Smooth muscle cell (in vitro differentiated cells): ENCODE measurements around the gene LOC128125822.

Experiments
- DNase-seq: peaks from one replicate; lab custom pipeline; 2025; ENCODE audit not compliant: unreplicated experiment; lab: John Stamatoyannopoulos, UW
- H2AFZ ChIP-seq: fragments of 200-600 bp; sonication (generic); 2 replicates; pipeline ENCODE4 v1.6.0; 2016; ENCODE audit warnings: antibody characterized with exemption, low read depth, mild to moderate bottlenecking
- H3F3A ChIP-seq: fragments of 200-600 bp; sonication (generic); 2 replicates; pipeline ENCODE4 v1.6.0; 2017; ENCODE audit warnings: antibody characterized with exemption, low read depth
- H3K27ac ChIP-seq: fragments of 200-600 bp; sonication (generic); 2 replicates; pipeline ENCODE4 v1.5.1; 2016; ENCODE audit warnings: low read depth, mild to moderate bottlenecking
- H3K27me3 ChIP-seq: fragments of 200-600 bp; sonication (generic); 2 replicates; pipeline ENCODE4 v1.6.1; 2016; ENCODE audit warnings: low read depth, mild to moderate bottlenecking
- H3K36me3 ChIP-seq: fragments of 200-600 bp; sonication (generic); 2 replicates; pipeline ENCODE4 v1.5.1; 2016; ENCODE audit warnings: low read depth
- H3K4me1 ChIP-seq: fragments of 200-600 bp; sonication (generic); 2 replicates; pipeline ENCODE4 v1.5.1; 2016; ENCODE audit warnings: low read depth
- H3K4me2 ChIP-seq: fragments of 200-600 bp; sonication (generic); 2 replicates; pipeline ENCODE4 v1.6.0; 2016; ENCODE audit warnings: mild to moderate bottlenecking
- H3K4me3 ChIP-seq: fragments of 200-600 bp; sonication (generic); 2 replicates; pipeline ENCODE4 v1.5.1; 2016; ENCODE audit warnings: mild to moderate bottlenecking
- H3K79me2 ChIP-seq: fragments of 200-600 bp; sonication (generic); 2 replicates; pipeline ENCODE4 v1.6.0; 2016; ENCODE audit warnings: low read depth, mild to moderate bottlenecking
- H3K9ac ChIP-seq: fragments of 200-600 bp; sonication (generic); 2 replicates; pipeline ENCODE4 v1.6.0; 2016; ENCODE audit warnings: low read depth
- H3K9me3 ChIP-seq: fragments of 200-600 bp; sonication (generic); replicated peaks from 2 replicates; pipeline ENCODE4 v1.5.1; 2016; ENCODE audit warnings: low read depth
- H4K20me1 ChIP-seq: fragments of 200-600 bp; sonication (generic); 2 replicates; pipeline ENCODE4 v1.6.0; 2016; ENCODE audit warnings: low read depth
- WGBS: methylation state at CpG from one replicate; pipeline ENCODE4 v1.1.7; 2016; ENCODE audit warnings: low lambda C conversion rate; 5-methylcytosine and 5-hydroxymethylcytosine counted together
- TF ChIP-seq, protein P1 (sequence below): fragments of 200-600 bp; sonication (generic); IDR thresholded peaks from 2 replicates; pipeline ENCODE4 v1.5.1; 2017; ENCODE audit warnings: borderline replicate concordance, mild to moderate bottlenecking, antibody characterized with exemption; ENCODE audit not compliant: insufficient read depth, poor library complexity, severe bottlenecking

LOC128125822 gene

DNA sequence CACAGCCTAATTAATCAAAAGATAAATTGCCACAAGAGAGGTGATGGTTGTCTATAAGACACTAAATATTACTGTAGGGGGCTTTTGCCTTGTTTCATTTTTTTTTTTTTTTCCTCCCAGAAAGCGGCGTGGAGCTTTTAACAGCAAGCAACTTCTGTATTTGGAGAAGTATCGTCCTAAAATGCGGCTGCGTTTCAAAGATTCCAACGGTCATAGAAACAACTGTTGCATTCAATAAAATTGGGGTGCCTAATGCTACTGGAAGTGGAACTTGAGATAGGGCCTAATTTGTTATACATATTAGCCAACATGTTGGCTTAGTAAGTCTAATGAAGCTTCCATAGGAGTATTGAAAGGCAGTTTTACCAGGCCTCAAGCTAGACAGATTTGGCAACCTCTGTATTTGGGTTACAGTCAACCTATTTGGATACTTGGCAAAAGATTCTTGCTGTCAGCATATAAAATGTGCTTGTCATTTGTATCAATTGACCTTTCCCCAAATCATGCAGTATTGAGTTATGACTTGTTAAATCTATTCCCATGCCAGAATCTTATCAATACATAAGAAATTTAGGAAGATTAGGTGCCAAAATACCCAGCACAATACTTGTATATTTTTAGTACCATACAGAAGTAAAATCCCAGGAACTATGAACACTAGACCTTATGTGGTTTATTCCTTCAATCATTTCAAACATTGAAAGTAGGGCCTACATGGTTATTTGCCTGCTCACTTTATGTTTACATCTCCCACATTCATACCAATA lies 7.8 kb downstream of the LOC128125822 start:
- TF ChIP-seq, protein P1, sequence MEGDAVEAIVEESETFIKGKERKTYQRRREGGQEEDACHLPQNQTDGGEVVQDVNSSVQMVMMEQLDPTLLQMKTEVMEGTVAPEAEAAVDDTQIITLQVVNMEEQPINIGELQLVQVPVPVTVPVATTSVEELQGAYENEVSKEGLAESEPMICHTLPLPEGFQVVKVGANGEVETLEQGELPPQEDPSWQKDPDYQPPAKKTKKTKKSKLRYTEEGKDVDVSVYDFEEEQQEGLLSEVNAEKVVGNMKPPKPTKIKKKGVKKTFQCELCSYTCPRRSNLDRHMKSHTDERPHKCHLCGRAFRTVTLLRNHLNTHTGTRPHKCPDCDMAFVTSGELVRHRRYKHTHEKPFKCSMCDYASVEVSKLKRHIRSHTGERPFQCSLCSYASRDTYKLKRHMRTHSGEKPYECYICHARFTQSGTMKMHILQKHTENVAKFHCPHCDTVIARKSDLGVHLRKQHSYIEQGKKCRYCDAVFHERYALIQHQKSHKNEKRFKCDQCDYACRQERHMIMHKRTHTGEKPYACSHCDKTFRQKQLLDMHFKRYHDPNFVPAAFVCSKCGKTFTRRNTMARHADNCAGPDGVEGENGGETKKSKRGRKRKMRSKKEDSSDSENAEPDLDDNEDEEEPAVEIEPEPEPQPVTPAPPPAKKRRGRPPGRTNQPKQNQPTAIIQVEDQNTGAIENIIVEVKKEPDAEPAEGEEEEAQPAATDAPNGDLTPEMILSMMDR = no peak
- Histone ChIP-seq H3K4me2 (no peak overlapping the region), H3K9ac (no peak overlapping the region), H3K9me3 (no peaks in the 10 kb centered on the region), H3K27me3 (no peaks in the 10 kb centered on the region), H3K4me1 (peaks cover 13% of the 10 kb centered on the region), H2AFZ (no peak overlapping the region), H3K4me3 (no peak overlapping the region), H3K36me3 (peaks cover 56% of the 10 kb centered on the region), H3K27ac (peak overlapping the region; percentile 26), H3K79me2 (peaks cover 55% of the 10 kb centered on the region), H4K20me1 (peaks cover 89% of the 10 kb centered on the region), H3F3A (peaks cover 56% of the 10 kb centered on the region)
- WGBS = 97% methylated on average over 6 of the region's 6 CpGs
- DNase-seq = no peak

DNA sequence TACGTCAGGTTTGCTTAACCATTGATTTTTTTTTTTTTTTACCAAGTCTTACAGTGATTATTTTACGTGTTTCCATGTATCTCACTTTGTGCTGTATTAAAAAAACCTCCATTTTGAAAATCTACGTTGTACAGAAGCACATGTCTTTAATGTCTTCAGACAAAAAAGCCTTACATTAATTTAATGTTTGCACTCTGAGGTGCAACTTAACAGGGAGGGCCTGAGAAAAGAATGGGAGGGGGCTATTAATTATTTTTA lies 8.4 kb downstream of the LOC128125822 start:
- Histone ChIP-seq H3K4me3 (no peak overlapping the region), H3K9me3 (no peaks in the 10 kb centered on the region), H3K27me3 (no peaks in the 10 kb centered on the region), H4K20me1 (peaks cover 84% of the 10 kb centered on the region), H3K9ac (no peak overlapping the region), H3K27ac (peak overlapping the region; percentile 26), H3K4me1 (peaks cover 8% of the 10 kb centered on the region), H3F3A (peaks cover 56% of the 10 kb centered on the region), H3K79me2 (peaks cover 50% of the 10 kb centered on the region), H2AFZ (no peak overlapping the region), H3K4me2 (no peak overlapping the region), H3K36me3 (peaks cover 56% of the 10 kb centered on the region)
- TF ChIP-seq, protein P1 = no peak
- DNase-seq = no peak
- WGBS = 94% methylated on average over 3 of the region's 3 CpGs

DNA sequence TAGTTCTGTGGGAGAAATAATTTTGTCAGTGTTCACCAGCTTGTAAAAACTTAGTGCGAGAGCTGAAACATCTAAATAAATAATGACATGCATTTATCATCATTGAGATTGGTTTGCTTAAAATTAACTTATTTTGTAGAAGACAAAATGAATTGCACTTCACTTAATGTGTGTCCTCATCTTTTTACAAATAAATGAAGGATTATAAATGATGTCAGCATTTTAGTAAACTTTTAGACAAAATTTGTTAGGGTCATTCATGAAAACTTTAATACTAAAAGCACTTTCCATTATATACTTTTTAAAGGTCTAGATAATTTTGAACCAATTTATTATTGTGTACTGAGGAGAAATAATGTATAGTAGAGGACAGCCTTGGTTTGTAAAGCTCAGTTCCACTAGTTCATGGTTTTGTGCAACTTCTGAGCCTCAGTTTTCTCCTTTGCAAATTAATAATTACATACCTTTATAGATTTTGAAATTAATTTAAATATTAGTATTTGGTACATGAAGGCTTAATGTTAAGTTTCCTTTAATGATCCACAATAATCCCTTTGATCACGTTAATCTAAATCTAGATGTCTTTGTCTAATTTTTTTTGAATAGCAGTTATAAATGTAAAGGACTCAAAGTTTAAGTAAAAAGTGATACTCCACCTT lies 9.2 kb downstream of the LOC128125822 start:
- H3K36me3 ChIP-seq = peaks cover 54% of the 10 kb centered on the region
- no peak overlapping the region for H3K4me2 ChIP-seq
- WGBS = 99% methylated on average over 2 of the region's 2 CpGs
- no peak overlapping the region for H3K4me3 ChIP-seq
- TF ChIP-seq, protein P1 = no peak
- H3K9me3 ChIP-seq = no peaks in the 10 kb centered on the region
- peaks cover 41% of the 10 kb centered on the region for H3K79me2 ChIP-seq
- H3K9ac ChIP-seq = no peak overlapping the region
- peaks cover 76% of the 10 kb centered on the region for H4K20me1 ChIP-seq
- DNase-seq = no peak
- peaks cover 56% of the 10 kb centered on the region for H3F3A ChIP-seq
- no peak overlapping the region for H2AFZ ChIP-seq
- H3K27ac ChIP-seq = peak overlapping the region; percentile 35
- H3K27me3 ChIP-seq = no peaks in the 10 kb centered on the region
- no peaks in the 10 kb centered on the region for H3K4me1 ChIP-seq
